T-helper 17 cell (primary cell): ENCODE measurements around the gene TMC8. TPM values are rescaled to one million over a fixed set of nuclear protein-coding genes. Genes with fewer than 3 reads are reported as not detected.
"Not testable (repeated sequence)": the region's sequence is repeated elsewhere in the genome, so short reads cannot be mapped to it uniquely, and the experiment has no call there.

ENCODE experiments used
- ATAC-seq: fragments of 150-1000 bp; cut with Tn5 transposase; 2 replicates; pipeline ENCODE4 v1.10.0; 2021; ENCODE audit warnings: mild to moderate bottlenecking, moderate library complexity
- DNase-seq, 3 donors: peaks; one replicate each; pipeline versions ENCODE4 v3.0.0 to v3.0.0-alpha.2; 2020 to 2021
- H3K9me3 ChIP-seq: one replicate; pipeline ENCODE4 v1.7.0; 2013; ENCODE audit warnings: low read length, mild to moderate bottlenecking; ENCODE audit not compliant: control insufficient read depth, poor library complexity, severe bottlenecking
- H3K27ac Mint-ChIP-seq: one replicate; pipeline ENCODE4 v1.8.0; 2022; ENCODE audit warnings: mild to moderate bottlenecking, moderate library complexity, mixed read lengths
- H3K27me3 Mint-ChIP-seq: one replicate; pipeline ENCODE4 v1.8.0; 2022; ENCODE audit warnings: mixed read lengths
- H3K36me3 Mint-ChIP-seq: one replicate; pipeline ENCODE4 v1.8.0; 2022; ENCODE audit warnings: low read depth, mixed read lengths
- H3K4me1 Mint-ChIP-seq: one replicate; pipeline ENCODE4 v1.8.0; 2022; ENCODE audit warnings: mild to moderate bottlenecking, mixed read lengths
- H3K4me3 Mint-ChIP-seq: one replicate; pipeline ENCODE4 v1.8.0; 2022; ENCODE audit warnings: mild to moderate bottlenecking, moderate library complexity, mixed read lengths
- total RNA-seq, 4 donors: library from RNA in 2 of 4; stranded (reverse) in 2 of 4; gene quantifications; one replicate each; pipeline ENCODE4 v1.2.3 and lab custom pipeline; 2022 to 2026

TMC8 gene
- total RNA-seq, 2 donors from 2014 or later = 352 to 481 TPM

- DNase-seq = no peak
- peaks cover 11% of the 10 kb centered on the region for H3K36me3 Mint-ChIP-seq
- H3K27ac Mint-ChIP-seq = peak overlapping the region; percentile 77
These were observed 7.9 kb downstream of the TMC8 start for GRCh38 chr17:78138204-78139060.

GRCh38 chr17:78139861-78140168, 9.2 kb downstream of the TMC8 start:
- ATAC-seq, H3K9me3 ChIP-seq, H3K27me3 Mint-ChIP-seq, DNase-seq, H3K36me3 Mint-ChIP-seq: not testable (repeated sequence)
- Mint-ChIP-seq H3K4me3 (peak overlapping the region; percentile 82), H3K4me1 (peaks cover 47% of the 10 kb centered on the region), H3K27ac (peak overlapping the region; percentile 87)

More at GRCh38 chr17:78138204-78139060, 7.9 kb downstream of the TMC8 start:
- Mint-ChIP-seq H3K4me3 (peak overlapping the region; percentile 55), H3K4me1 (peaks cover 53% of the 10 kb centered on the region), H3K27me3 (no peaks in the 10 kb centered on the region)
- no peak for ATAC-seq
- H3K9me3 ChIP-seq = no peaks in the 10 kb centered on the region

- H3K4me1 Mint-ChIP-seq = peaks cover 47% of the 10 kb centered on the region
- peaks cover 5% of the 10 kb centered on the region for H3K36me3 Mint-ChIP-seq
- DNase-seq (peak; percentile 90 to 95 (median 91)), ATAC-seq (peak; percentile 91)
- H3K27me3 Mint-ChIP-seq = no peaks in the 10 kb centered on the region
- peak overlapping the region; percentile 82 for H3K4me3 Mint-ChIP-seq
- peak overlapping the region; percentile 87 for H3K27ac Mint-ChIP-seq
- H3K9me3 ChIP-seq = no peaks in the 10 kb centered on the region
These were observed 9.8 kb downstream of the TMC8 start for GRCh38 chr17:78140169-78141051.

GRCh38 chr17:78141437-78142118, 11.0 kb downstream of the TMC8 start:
- H3K9me3 ChIP-seq = no peaks in the 10 kb centered on the region
- Mint-ChIP-seq H3K4me1 (peaks cover 39% of the 10 kb centered on the region), H3K27me3 (no peaks in the 10 kb centered on the region), H3K36me3 (peaks cover 2% of the 10 kb centered on the region), H3K27ac (no peak overlapping the region), H3K4me3 (no peak overlapping the region)
- ATAC-seq = no peak
- DNase-seq = no peak

GRCh38 chr17:78142119-78142861, 11.7 kb downstream of the TMC8 start:
- peaks cover 34% of the 10 kb centered on the region for H3K4me1 Mint-ChIP-seq
- no peak overlapping the region for H3K27ac Mint-ChIP-seq
- H3K36me3 Mint-ChIP-seq = peaks cover 2% of the 10 kb centered on the region
- no peaks in the 10 kb centered on the region for H3K27me3 Mint-ChIP-seq
- no peaks in the 10 kb centered on the region for H3K9me3 ChIP-seq
- DNase-seq = no peak
- H3K4me3 Mint-ChIP-seq = no peak overlapping the region
- ATAC-seq = no peak

- peaks cover 2% of the 10 kb centered on the region for H3K36me3 Mint-ChIP-seq
- no peak overlapping the region for H3K27ac Mint-ChIP-seq
- H3K4me1 Mint-ChIP-seq = peaks cover 31% of the 10 kb centered on the region
- H3K9me3 ChIP-seq = no peaks in the 10 kb centered on the region
- DNase-seq (no peak), ATAC-seq (no peak)
- no peak overlapping the region for H3K4me3 Mint-ChIP-seq
- H3K27me3 Mint-ChIP-seq = no peaks in the 10 kb centered on the region
These were observed 12.9 kb downstream of the TMC8 start for GRCh38 chr17:78143214-78144146.

GRCh38 chr17:78144147-78144719, 13.7 kb downstream of the TMC8 start:
- no peak overlapping the region for H3K27ac Mint-ChIP-seq
- H3K36me3 Mint-ChIP-seq = peaks cover 2% of the 10 kb centered on the region
- H3K4me3 Mint-ChIP-seq = no peak overlapping the region
- no peaks in the 10 kb centered on the region for H3K9me3 ChIP-seq
- peaks cover 26% of the 10 kb centered on the region for H3K4me1 Mint-ChIP-seq
- no peak for DNase-seq
- no peak for ATAC-seq
- no peaks in the 10 kb centered on the region for H3K27me3 Mint-ChIP-seq

- Mint-ChIP-seq H3K4me1 (peaks cover 22% of the 10 kb centered on the region), H3K36me3 (peaks cover 2% of the 10 kb centered on the region), H3K27ac (no peak overlapping the region), H3K4me3 (no peak overlapping the region), H3K27me3 (no peaks in the 10 kb centered on the region)
- ATAC-seq = no peak
- no peaks in the 10 kb centered on the region for H3K9me3 ChIP-seq
- DNase-seq = no peak
These were observed 14.4 kb downstream of the TMC8 start for GRCh38 chr17:78144736-78145641.

- H3K36me3 Mint-ChIP-seq = no peaks in the 10 kb centered on the region
- peaks cover 15% of the 10 kb centered on the region for H3K4me1 Mint-ChIP-seq
- no peak for ATAC-seq
- no peak for DNase-seq
- H3K27me3 Mint-ChIP-seq = no peaks in the 10 kb centered on the region
- H3K4me3 Mint-ChIP-seq = no peak overlapping the region
- H3K9me3 ChIP-seq = no peaks in the 10 kb centered on the region
- H3K27ac Mint-ChIP-seq = peak overlapping the region; percentile 65
These were observed 15.9 kb downstream of the TMC8 start for GRCh38 chr17:78146471-78146869.

GRCh38 chr17:78146881-78147280, 16.3 kb downstream of the TMC8 start:
- Mint-ChIP-seq H3K36me3 (no peaks in the 10 kb centered on the region), H3K27ac (peak overlapping the region; percentile 65)
- no peak for ATAC-seq

More at GRCh38 chr17:78146881-78147280, 16.3 kb downstream of the TMC8 start:
- no peaks in the 10 kb centered on the region for H3K9me3 ChIP-seq
- DNase-seq = no peak
- Mint-ChIP-seq H3K27me3 (no peaks in the 10 kb centered on the region), H3K4me1 (peaks cover 15% of the 10 kb centered on the region), H3K4me3 (no peak overlapping the region)
